DOHH2 (cell line): ENCODE measurements around the gene DEF6.
A peak's percentile ranks its signal among the peaks of the same experiment; 100 is the strongest.

Source experiments
- H3F3A ChIP-seq: fragments of 200-600 bp; sonication (generic), shearing (Covaris generic); 2 replicates; pipeline ENCODE4 v1.6.0; 2016; ENCODE audit warnings: antibody characterized with exemption, mild to moderate bottlenecking; ENCODE audit not compliant: control insufficient read depth, insufficient read depth
- H3K27ac ChIP-seq: fragments of 200-600 bp; sonication (generic); 2 replicates; pipeline ENCODE4 v1.5.1; 2014; ENCODE audit warnings: low read depth, mild to moderate bottlenecking, low read length, moderate library complexity
- H3K27me3 ChIP-seq: fragments of 200-600 bp; sonication (generic); 2 replicates; pipeline ENCODE4 v1.6.1; 2014; ENCODE audit warnings: mild to moderate bottlenecking, low read length, mixed read lengths; ENCODE audit not compliant: control insufficient read depth
- H3K36me3 ChIP-seq: fragments of 200-600 bp; sonication (generic); 2 replicates; pipeline ENCODE4 v1.6.1; 2014; ENCODE audit warnings: mild to moderate bottlenecking, low read length, moderate library complexity, mixed read lengths; ENCODE audit not compliant: control insufficient read depth
- H3K4me1 ChIP-seq: fragments of 200-600 bp; sonication (generic); 2 replicates; pipeline ENCODE4 v1.6.1; 2014; ENCODE audit warnings: mild to moderate bottlenecking, low read length, mixed read lengths; ENCODE audit not compliant: control insufficient read depth
- H3K4me2 ChIP-seq: fragments of 200-600 bp; sonication (generic); 2 replicates; pipeline ENCODE4 v1.6.0; 2014; ENCODE audit warnings: mild to moderate bottlenecking, low read length, moderate library complexity
- H3K4me3 ChIP-seq: fragments of 200-600 bp; sonication (generic); 2 replicates; pipeline ENCODE4 v1.5.1; 2014; ENCODE audit warnings: mild to moderate bottlenecking, low read length, mixed read lengths
- H3K79me2 ChIP-seq: fragments of 200-600 bp; sonication (generic); 2 replicates; pipeline ENCODE4 v1.6.1; 2014; ENCODE audit warnings: mild to moderate bottlenecking, low read length, mixed read lengths; ENCODE audit not compliant: control insufficient read depth
- H3K9me2 ChIP-seq: fragments of 200-600 bp; sonication (generic); replicated peaks from 2 replicates; pipeline ENCODE4 v1.6.1; 2014; ENCODE audit warnings: mild to moderate bottlenecking, low read length, mixed read lengths; ENCODE audit not compliant: control insufficient read depth
- H3K9me3 ChIP-seq: fragments of 200-600 bp; sonication (generic); 2 replicates; pipeline ENCODE4 v1.6.1; 2014; ENCODE audit warnings: antibody characterized with exemption, low read length, mixed read lengths; ENCODE audit not compliant: control insufficient read depth, insufficient read depth
- H4K20me1 ChIP-seq: fragments of 200-600 bp; sonication (generic); 2 replicates; pipeline ENCODE4 v1.6.0; 2014; ENCODE audit warnings: low read depth, mild to moderate bottlenecking, antibody characterized with exemption, low read length, moderate library complexity; ENCODE audit not compliant: control insufficient read depth, insufficient read depth
- EZH2phosphoT487 ChIP-seq: fragments of 200-600 bp; sonication (generic); IDR thresholded peaks from 2 replicates; pipeline ENCODE4 v1.6.1; 2017; ENCODE audit warnings: borderline replicate concordance, mild to moderate bottlenecking, antibody characterized with exemption, low read length, moderate library complexity, mixed read lengths
- TF ChIP-seq, protein P1 (sequence below): fragments of 200-600 bp; sonication (generic); IDR thresholded peaks from one replicate; pipeline ENCODE4 v1.5.1; 2014; ENCODE audit warnings: antibody characterized with exemption, mild to moderate bottlenecking, low read depth, low read length; ENCODE audit not compliant: poor library complexity, severe bottlenecking

Gene DEF6

DNA sequence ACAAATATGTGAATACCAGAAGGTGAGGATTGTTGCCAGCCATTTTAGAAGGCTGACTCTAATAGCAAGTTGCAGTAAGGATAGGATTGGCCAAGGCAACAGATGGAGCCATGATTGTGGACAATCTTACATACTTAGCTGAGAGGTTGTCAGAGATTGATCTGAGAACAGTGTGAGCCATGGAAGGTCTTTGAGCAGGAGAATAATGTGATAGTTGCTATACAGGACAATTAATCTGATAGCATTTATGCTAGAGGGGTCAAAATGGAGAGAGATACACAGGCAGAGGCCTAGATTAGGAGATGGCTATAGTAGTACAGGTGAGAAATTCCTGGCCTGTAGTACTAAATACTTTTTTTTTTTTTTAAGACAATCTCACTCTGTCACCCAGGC is 68.6 kb downstream of the DEF6 start:
- Histone ChIP-seq H3K27ac (no peak overlapping the region), H4K20me1 (no peaks in the 10 kb centered on the region), H3K4me1 (peaks cover 51% of the 10 kb centered on the region), H3K4me2 (no peak overlapping the region), H3K4me3 (no peak overlapping the region), H3K9me2 (no peaks in the 10 kb centered on the region), H3K79me2 (peaks cover 16% of the 10 kb centered on the region), H3K27me3 (no peaks in the 10 kb centered on the region), H3K9me3 (no peaks in the 10 kb centered on the region), H3K36me3 (0 out of 2 replicates have a peak, but pooled peaks cover 3% of the 10 kb centered on the region), H3F3A (peaks cover 5% of the 10 kb centered on the region)
- no peak for TF ChIP-seq EZH2phosphoT487
- TF ChIP-seq, protein P1, sequence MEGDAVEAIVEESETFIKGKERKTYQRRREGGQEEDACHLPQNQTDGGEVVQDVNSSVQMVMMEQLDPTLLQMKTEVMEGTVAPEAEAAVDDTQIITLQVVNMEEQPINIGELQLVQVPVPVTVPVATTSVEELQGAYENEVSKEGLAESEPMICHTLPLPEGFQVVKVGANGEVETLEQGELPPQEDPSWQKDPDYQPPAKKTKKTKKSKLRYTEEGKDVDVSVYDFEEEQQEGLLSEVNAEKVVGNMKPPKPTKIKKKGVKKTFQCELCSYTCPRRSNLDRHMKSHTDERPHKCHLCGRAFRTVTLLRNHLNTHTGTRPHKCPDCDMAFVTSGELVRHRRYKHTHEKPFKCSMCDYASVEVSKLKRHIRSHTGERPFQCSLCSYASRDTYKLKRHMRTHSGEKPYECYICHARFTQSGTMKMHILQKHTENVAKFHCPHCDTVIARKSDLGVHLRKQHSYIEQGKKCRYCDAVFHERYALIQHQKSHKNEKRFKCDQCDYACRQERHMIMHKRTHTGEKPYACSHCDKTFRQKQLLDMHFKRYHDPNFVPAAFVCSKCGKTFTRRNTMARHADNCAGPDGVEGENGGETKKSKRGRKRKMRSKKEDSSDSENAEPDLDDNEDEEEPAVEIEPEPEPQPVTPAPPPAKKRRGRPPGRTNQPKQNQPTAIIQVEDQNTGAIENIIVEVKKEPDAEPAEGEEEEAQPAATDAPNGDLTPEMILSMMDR = no peak

- Histone ChIP-seq H3K79me2 (peaks cover 21% of the 10 kb centered on the region), H4K20me1 (no peaks in the 10 kb centered on the region), H3K4me2 (no peak overlapping the region), H3K9me3 (no peaks in the 10 kb centered on the region), H3F3A (peaks cover 5% of the 10 kb centered on the region), H3K9me2 (no peaks in the 10 kb centered on the region), H3K27ac (no peak overlapping the region), H3K4me3 (no peak overlapping the region), H3K4me1 (peaks cover 51% of the 10 kb centered on the region), H3K27me3 (no peaks in the 10 kb centered on the region), H3K36me3 (0 out of 2 replicates have a peak, but pooled peaks cover 3% of the 10 kb centered on the region)
- TF ChIP-seq, protein P1 = no peak
- no peak for TF ChIP-seq EZH2phosphoT487
Observed at GRCh38 chr6:35367646-35368037, 70.0 kb downstream of the DEF6 start.

DNA sequence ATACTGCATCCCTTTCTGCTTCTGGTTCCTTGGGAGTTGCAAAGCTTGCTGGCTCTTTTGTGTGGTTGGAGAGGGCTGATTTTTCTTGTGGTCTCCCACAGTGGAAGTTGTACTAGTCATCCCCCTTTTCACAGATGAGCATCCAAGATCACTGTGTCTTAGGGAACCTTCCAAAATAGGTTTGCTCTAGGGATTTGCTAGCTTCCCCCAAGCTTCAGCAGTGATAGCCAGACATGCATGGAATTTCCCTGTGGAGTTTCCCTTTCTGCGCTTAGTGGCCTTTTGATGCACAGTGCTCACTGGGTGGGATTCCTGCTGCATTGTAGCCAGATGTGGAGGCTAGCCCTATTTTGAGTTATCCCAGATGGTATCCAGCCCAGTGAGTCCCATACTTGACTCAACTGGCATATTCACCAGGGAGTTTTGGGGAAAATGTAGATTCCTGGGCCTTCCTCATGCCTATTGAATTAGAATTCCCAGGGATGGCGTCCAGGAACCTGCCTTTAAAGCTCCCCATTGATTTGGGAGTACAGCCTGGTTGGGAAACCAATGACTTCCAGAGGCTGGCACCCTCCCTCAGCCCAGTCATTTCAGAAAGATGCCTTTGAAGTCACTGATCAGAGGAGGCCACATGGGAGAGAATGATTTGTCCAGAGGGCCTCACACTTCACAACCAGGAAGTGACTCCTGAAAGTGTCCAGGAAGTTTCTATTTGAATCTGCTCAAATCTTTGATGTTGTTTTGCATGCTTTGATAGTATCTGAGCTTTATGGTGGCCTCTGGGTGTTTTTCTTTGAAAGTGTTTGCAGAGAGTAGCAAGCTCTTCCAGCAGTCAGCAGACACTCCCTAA is 70.6 kb downstream of the DEF6 start:
- Histone ChIP-seq H3F3A (peaks cover 5% of the 10 kb centered on the region), H3K27ac (no peak overlapping the region), H3K4me2 (peak overlapping the region; percentile 47), H3K27me3 (no peaks in the 10 kb centered on the region), H3K4me3 (no peak overlapping the region; the same call in 1 of the 2 replicates), H3K79me2 (peaks cover 21% of the 10 kb centered on the region), H3K9me2 (no peaks in the 10 kb centered on the region), H3K4me1 (peaks cover 45% of the 10 kb centered on the region), H3K9me3 (no peaks in the 10 kb centered on the region), H4K20me1 (no peaks in the 10 kb centered on the region), H3K36me3 (no peaks in the 10 kb centered on the region)
- TF ChIP-seq, protein P1 = no peak
- TF ChIP-seq EZH2phosphoT487 = no peak
